GM12878 (cell line): ENCODE data around the gene IL19. TPM values are rescaled to one million over a fixed set of nuclear protein-coding genes. Genes with fewer than 3 reads are reported as not detected.

Experiments
- ASH2L ChIP-seq: fragments of 300-600, 200-600 bp; sonication (generic); IDR thresholded peaks from 2 replicates; pipeline ENCODE4 v1.6.1; 2017; ENCODE audit warnings: low read depth, mild to moderate bottlenecking, borderline replicate concordance
- ATF2 ChIP-seq: IDR thresholded peaks from 2 replicates; pipeline ENCODE4 v1.6.1; 2012; ENCODE audit warnings: low read length, inconsistent platforms
- CBFB ChIP-seq: IDR thresholded peaks from 2 replicates; pipeline ENCODE4 v1.6.1; 2016; ENCODE audit warnings: antibody characterized with exemption, low read depth
- CBX3 ChIP-seq: fragments of 200-600 bp; sonication (generic); IDR thresholded peaks from 2 replicates; pipeline ENCODE4 v1.6.1; 2016; ENCODE audit warnings: low read depth, borderline replicate concordance
- CHD2 ChIP-seq: IDR thresholded peaks from 2 replicates; pipeline ENCODE4 v1.6.1; 2011; ENCODE audit warnings: low read depth, low read length, improper control_type of control experiment, borderline replicate concordance
- CHD4 ChIP-seq: fragments of 200-600 bp; sonication (generic); IDR thresholded peaks from 2 replicates; pipeline ENCODE4 v1.6.1; 2016; ENCODE audit warnings: mild to moderate bottlenecking
- E4F1 ChIP-seq: fragments of 450-650 bp; IDR thresholded peaks from 2 replicates; pipeline ENCODE4 v1.6.1; 2018; ENCODE audit warnings: borderline replicate concordance, mild to moderate bottlenecking; ENCODE audit not compliant: partially characterized antibody
- ESRRA ChIP-seq: IDR thresholded peaks from 2 replicates; pipeline ENCODE4 v1.6.1; 2012; ENCODE audit warnings: mild to moderate bottlenecking, low read length, improper control_type of control experiment
- FOS ChIP-seq: IDR thresholded peaks from 3 replicates; pipeline ENCODE4 v1.6.1; 2011; ENCODE audit warnings: borderline replicate concordance; ENCODE audit not compliant: insufficient read length; ENCODE audit errors: extremely low read depth
- LARP7 ChIP-seq: fragments of 450-650 bp; IDR thresholded peaks from 2 replicates; pipeline ENCODE4 v1.6.1; 2017; ENCODE audit warnings: mild to moderate bottlenecking
- MTA2 ChIP-seq: fragments of 450-650 bp; IDR thresholded peaks from 2 replicates; pipeline ENCODE4 v1.6.1; 2016; ENCODE audit warnings: low read depth, mild to moderate bottlenecking, moderate library complexity
- NFIC ChIP-seq: IDR thresholded peaks from 2 replicates; pipeline ENCODE4 v1.6.1; 2012; ENCODE audit warnings: low read depth, mild to moderate bottlenecking, inconsistent platforms, low read length, moderate library complexity
- NRF1 ChIP-seq: conservative IDR thresholded peaks from 2 replicates; pipeline ENCODE4 v1.6.1; 2011; ENCODE audit warnings: mild to moderate bottlenecking, low read depth, low read length, improper control_type of control experiment
- PML ChIP-seq: IDR thresholded peaks from 2 replicates; pipeline ENCODE4 v1.6.1; 2012; ENCODE audit warnings: low read length, inconsistent platforms
- POLR2A ChIP-seq: IDR thresholded peaks from 2 replicates; pipeline ENCODE4 v1.6.1; 2011; ENCODE audit warnings: low read depth, mild to moderate bottlenecking, low read length
- RAD51 ChIP-seq: fragments of 450-650 bp; IDR thresholded peaks from 2 replicates; pipeline ENCODE4 v1.6.1; 2016; ENCODE audit warnings: moderate library complexity, mild to moderate bottlenecking, inconsistent platforms
- SP1 ChIP-seq: IDR thresholded peaks from one replicate; pipeline ENCODE4 v1.6.1; 2011; ENCODE audit warnings: low read depth, low read length
- USF1 ChIP-seq: IDR thresholded peaks from 2 replicates; pipeline ENCODE4 v1.6.1; 2011; ENCODE audit warnings: borderline replicate concordance, low read depth, mild to moderate bottlenecking, moderate library complexity, mixed read lengths, low read length; ENCODE audit not compliant: insufficient read depth; ENCODE audit errors: extremely low read length
- ZBTB33 ChIP-seq: fragments of 450-650 bp; IDR thresholded peaks from 2 replicates; pipeline ENCODE4 v1.6.1; 2017; ENCODE audit warnings: mild to moderate bottlenecking
- ZBTB4 ChIP-seq: fragments of 450-650 bp; formaldehyde crosslinking; IDR thresholded peaks from 2 replicates; pipeline ENCODE4 v1.4.0; 2022; ENCODE audit warnings: mild to moderate bottlenecking, moderate library complexity
- ZNF207 ChIP-seq: fragments of 450-650 bp; IDR thresholded peaks from 2 replicates; pipeline ENCODE4 v1.6.1; 2014; ENCODE audit warnings: antibody characterized with exemption, mild to moderate bottlenecking, borderline replicate concordance
- ZNF274 ChIP-seq: IDR thresholded peaks from one replicate; pipeline ENCODE4 v1.8.0; 2011; ENCODE audit not compliant: insufficient read length, insufficient read depth
- ZSCAN29 ChIP-seq: fragments of 450-650 bp; IDR thresholded peaks from 2 replicates; pipeline ENCODE4 v1.6.1; 2017; ENCODE audit warnings: mild to moderate bottlenecking, moderate library complexity
- ZZZ3 ChIP-seq: IDR thresholded peaks from 2 replicates; pipeline ENCODE4 v1.6.1; 2011; ENCODE audit warnings: low read depth; ENCODE audit not compliant: control insufficient read depth, insufficient read length
- polyA plus RNA-seq, 11 experiments: library from polyadenylated mRNA; depleted of rRNA in 4 of 11; unstranded in 6 of 11; stranded (reverse) in 5 of 11; fragments of >200 nt; fragmentation: Nextera tagmentation in 4 of 11; fragmentation: Illumina TruSeq in 1 of 11; extraction: Ambion mirVana in 4 of 11; extraction: Trizol in 1 of 11; gene quantifications; 1 replicate in 1 of 11; 2 replicates in 10 of 11; pipeline versions ENCODE4 v1.2.1 to v1.2.3, GENCODE V29; 2011 to 2016; ENCODE audit warnings: inconsistent platforms in 2 of 11, missing spikeins in 2 of 11, low read depth in 1 of 11
- total RNA-seq, 4 experiments: library from RNA; depleted of rRNA in 3 of 4; stranded (reverse); fragments of >200 nt in 3 of 4; fragmentation: Illumina TruSeq in 1 of 4; extraction: Trizol in 1 of 4; gene quantifications; 2 replicates each; pipeline versions ENCODE4 v1.2.1 to v1.2.3, GENCODE V29; 2013 to 2021

IL19 gene
- total and polyA plus RNA-seq, 10 of the 15 experiments (the other 5 are each of a cell fraction or from before 2014, with no cell fraction given) = 0.10 to 0.73 (median 0.28) TPM; not detected in 6

- peak; percentile 81 for TF ChIP-seq MTA2
- TF ChIP-seq CHD2 = peak; percentile 68
- TF ChIP-seq POLR2A = peak; percentile 55
- no peak for TF ChIP-seq ASH2L
- TF ChIP-seq ZBTB33 = no peak
- peak; percentile 59 for TF ChIP-seq SP1
- no peak for TF ChIP-seq USF1
- TF ChIP-seq PML = peak; percentile 44; the same call in 1 of the 2 replicates
- TF ChIP-seq LARP7 = no peak
- TF ChIP-seq NRF1 = no peak
- no peak for TF ChIP-seq ESRRA
- TF ChIP-seq CHD4 = no peak
- TF ChIP-seq RAD51 = no peak
- no peak for TF ChIP-seq ZNF207
- TF ChIP-seq ATF2 = peak; percentile 91
- no peak for TF ChIP-seq ZNF274
- no peak for TF ChIP-seq E4F1
- peak; percentile 97 for TF ChIP-seq NFIC
- peak; percentile 91 for TF ChIP-seq CBFB
- no peak for TF ChIP-seq ZZZ3
- TF ChIP-seq CBX3 = no peak
- no peak for TF ChIP-seq ZBTB4 (CRISPR knock-in tag)
- TF ChIP-seq FOS = no peak
- TF ChIP-seq ZSCAN29 = no peak
Observed at GRCh38 chr1:206784471-206784903, 13.9 kb downstream of the IL19 start (continued).
